Tibial nerve (tissue), 4 donors: ENCODE data around the gene SARNP. TPM values are rescaled to one million over a fixed set of nuclear protein-coding genes. Genes with fewer than 3 reads are reported as not detected.

Source experiments
- DNase-seq, 2 donors: peaks; one replicate each; pipeline ENCODE4 v3.0.0-alpha.2; 2019; ENCODE audit warnings: low spot score in 2 of 2
- H3K27ac ChIP-seq, 4 donors: fragments of 200-600 bp; sonication (generic) in 3 of 4; one replicate each; pipeline ENCODE4 v1.5.1; 2017 to 2019; ENCODE audit warnings: mild to moderate bottlenecking in 1 of 4
- H3K27me3 ChIP-seq, 2 donors: fragments of 200-600 bp; sonication (generic) in 1 of 2; one replicate each; pipeline versions ENCODE4 v1.5.1 to v1.6.0; 2017 to 2019
- H3K36me3 ChIP-seq, 3 donors: fragments of 200-600 bp; sonication (generic); one replicate each; pipeline ENCODE4 v1.5.1; 2018 to 2019
- H3K4me1 ChIP-seq, 4 donors: fragments of 200-600 bp; sonication (generic) in 3 of 4; one replicate each; pipeline ENCODE4 v1.5.1; 2017 to 2019
- H3K4me3 ChIP-seq, 4 donors: fragments of 200-600 bp; sonication (generic) in 3 of 4; one replicate each; pipeline ENCODE4 v1.5.1; 2017 to 2019; ENCODE audit warnings: mild to moderate bottlenecking in 1 of 4, moderate library complexity in 1 of 4
- H3K9me3 ChIP-seq, 4 donors: fragments of 200-600 bp; sonication (generic) in 3 of 4; one replicate each; pipeline ENCODE4 v1.5.1; 2017 to 2019
- EP300 ChIP-seq, 2 donors: sonication (generic); formaldehyde crosslinking; IDR thresholded peaks; one replicate each; pipeline ENCODE4 v1.6.1; 2017; ENCODE audit warnings: antibody characterized with exemption in 2 of 2, mild to moderate bottlenecking in 1 of 2
- POLR2A ChIP-seq, 2 donors: fragments of 450-650 bp; IDR thresholded peaks; one replicate each; pipeline ENCODE4 v1.6.1; 2017; ENCODE audit warnings: antibody characterized with exemption in 2 of 2, mild to moderate bottlenecking in 2 of 2, moderate library complexity in 2 of 2
- WGBS, 2 donors: methylation state at CpG; one replicate each; pipeline ENCODE4 v1.1.5; 2018; 5-methylcytosine and 5-hydroxymethylcytosine counted together
- total RNA-seq, 4 donors: library from RNA; depleted of rRNA; stranded (reverse); fragments of >200 nt; gene quantifications; one replicate each; pipeline ENCODE4 v1.1.0, GENCODE V29; 2016
- TF ChIP-seq, protein P1 (sequence below), 5 experiments: fragments of 200-600 bp in 3 of 5; fragments of 450-650 bp in 2 of 5; sonication (generic) in 3 of 5; IDR thresholded peaks; one replicate each; pipeline ENCODE4 v1.5.1; 2016 to 2019; ENCODE audit warnings: antibody characterized with exemption in 5 of 5, mild to moderate bottlenecking in 3 of 5, moderate library complexity in 2 of 5

The SARNP gene
- total RNA-seq, 4 donors from 2014 or later, result 33.3 to 62.8 (median 52.8) TPM

DNA sequence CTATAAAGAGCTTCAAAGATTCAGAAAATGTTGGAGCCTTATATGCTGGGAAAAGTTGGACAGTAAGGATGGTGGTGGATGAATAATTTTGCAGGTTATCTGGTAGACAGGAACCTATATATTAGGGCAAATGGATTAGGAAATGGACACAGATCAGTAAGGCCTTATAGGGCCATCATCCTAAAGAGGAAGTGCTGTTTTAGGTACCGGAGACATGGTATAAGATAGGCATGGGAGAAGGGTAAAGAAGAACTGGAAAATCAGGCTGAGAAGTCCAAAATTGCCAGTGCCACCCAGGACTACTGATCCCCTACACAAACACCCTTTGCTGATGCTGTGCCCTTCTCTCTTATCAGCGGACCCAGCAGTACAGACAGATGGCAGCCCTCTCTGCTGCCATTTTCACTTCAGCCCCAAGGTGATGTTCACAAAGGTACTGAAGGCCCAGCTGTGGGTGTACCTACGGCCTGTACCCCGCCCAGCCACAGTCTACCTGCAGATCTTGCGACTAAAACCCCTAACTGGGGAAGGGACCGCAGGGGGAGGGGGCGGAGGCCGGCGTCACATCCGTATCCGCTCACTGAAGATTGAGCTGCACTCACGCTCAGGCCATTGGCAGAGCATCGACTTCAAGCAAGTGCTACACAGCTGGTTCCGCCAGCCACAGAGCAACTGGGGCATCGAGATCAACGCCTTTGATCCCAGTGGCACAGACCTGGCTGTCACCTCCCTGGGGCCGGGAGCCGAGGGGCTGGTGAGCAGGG is 69.1 kb downstream of the SARNP start:
- TF ChIP-seq, protein P1, sequence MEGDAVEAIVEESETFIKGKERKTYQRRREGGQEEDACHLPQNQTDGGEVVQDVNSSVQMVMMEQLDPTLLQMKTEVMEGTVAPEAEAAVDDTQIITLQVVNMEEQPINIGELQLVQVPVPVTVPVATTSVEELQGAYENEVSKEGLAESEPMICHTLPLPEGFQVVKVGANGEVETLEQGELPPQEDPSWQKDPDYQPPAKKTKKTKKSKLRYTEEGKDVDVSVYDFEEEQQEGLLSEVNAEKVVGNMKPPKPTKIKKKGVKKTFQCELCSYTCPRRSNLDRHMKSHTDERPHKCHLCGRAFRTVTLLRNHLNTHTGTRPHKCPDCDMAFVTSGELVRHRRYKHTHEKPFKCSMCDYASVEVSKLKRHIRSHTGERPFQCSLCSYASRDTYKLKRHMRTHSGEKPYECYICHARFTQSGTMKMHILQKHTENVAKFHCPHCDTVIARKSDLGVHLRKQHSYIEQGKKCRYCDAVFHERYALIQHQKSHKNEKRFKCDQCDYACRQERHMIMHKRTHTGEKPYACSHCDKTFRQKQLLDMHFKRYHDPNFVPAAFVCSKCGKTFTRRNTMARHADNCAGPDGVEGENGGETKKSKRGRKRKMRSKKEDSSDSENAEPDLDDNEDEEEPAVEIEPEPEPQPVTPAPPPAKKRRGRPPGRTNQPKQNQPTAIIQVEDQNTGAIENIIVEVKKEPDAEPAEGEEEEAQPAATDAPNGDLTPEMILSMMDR (IDR thresholded peaks at IDR 0.05), result no peak
- no peak for TF ChIP-seq EP300 (IDR thresholded peaks at IDR 0.05)
- TF ChIP-seq POLR2A (IDR thresholded peaks at IDR 0.05), result no peak
- peaks cover 0 to 51% (median 2%) of the 10 kb centered on the region in 3 donors for H3K36me3 ChIP-seq
- H3K4me3 ChIP-seq, result no peak overlapping the region
- peaks cover 3 to 37% (median 19%) of the 10 kb centered on the region in 4 donors for H3K4me1 ChIP-seq
- no peaks in the 10 kb centered on the region for H3K9me3 ChIP-seq
- H3K27me3 ChIP-seq, result no peaks in the 10 kb centered on the region
- H3K27ac ChIP-seq, result no peak overlapping the region
- DNase-seq, result no peak
- WGBS, 2 donors, result 89 to 90% methylated on average over 15 to 18 of the region's 18 CpGs

GRCh38 chr12:55746913-55747231 is 70.7 kb downstream of the SARNP start:
- H3K36me3 ChIP-seq, result peaks cover 0 to 36% (median 0%) of the 10 kb centered on the region in 3 donors
- H3K4me3 ChIP-seq, result no peak overlapping the region
- H3K27me3 ChIP-seq, result no peaks in the 10 kb centered on the region
- peak overlapping the region in 1 of 4 donors; percentile 51 for H3K27ac ChIP-seq
- peaks cover 3 to 46% (median 23%) of the 10 kb centered on the region in 4 donors for H3K4me1 ChIP-seq
- DNase-seq, result no peak
- no peaks in the 10 kb centered on the region for H3K9me3 ChIP-seq
- no peak for TF ChIP-seq EP300 (IDR thresholded peaks at IDR 0.05)
- TF ChIP-seq, protein P1 (IDR thresholded peaks at IDR 0.05), result no peak

GRCh38 chr12:55746174-55746912 is 71.2 kb downstream of the SARNP start:
- Histone ChIP-seq H3K27me3 (no peaks in the 10 kb centered on the region), H3K4me3 (no peak overlapping the region), H3K9me3 (no peaks in the 10 kb centered on the region), H3K27ac (peak overlapping the region in 3 of 4 donors; percentile 51 to 91 (median 85)), H3K36me3 (peaks cover 0 to 30% (median 0%) of the 10 kb centered on the region in 3 donors), H3K4me1 (peaks cover 3 to 47% (median 23%) of the 10 kb centered on the region in 4 donors)
- no peak for DNase-seq
- WGBS, 2 donors, result 30 to 35% methylated on average over 3 of the region's 3 CpGs
- TF ChIP-seq, protein P1 (IDR thresholded peaks at IDR 0.05), result no peak
- TF ChIP-seq EP300 (IDR thresholded peaks at IDR 0.05) (no peak), POLR2A (IDR thresholded peaks at IDR 0.05) (no peak)

GRCh38 chr12:55745361-55746173 is 72.0 kb downstream of the SARNP start:
- no peak for TF ChIP-seq POLR2A (IDR thresholded peaks at IDR 0.05)
- TF ChIP-seq, protein P1 (IDR thresholded peaks at IDR 0.05), result no peak
- no peak for TF ChIP-seq EP300 (IDR thresholded peaks at IDR 0.05)
- WGBS, 2 donors, result 9 to 14% methylated on average over 13 of the region's 13 CpGs
- Histone ChIP-seq H3K9me3 (no peaks in the 10 kb centered on the region), H3K4me3 (peak overlapping the region in 2 of 4 donors; percentile 7 to 26), H3K4me1 (peaks cover 3 to 47% (median 23%) of the 10 kb centered on the region in 4 donors), H3K36me3 (peaks cover 0 to 23% (median 0%) of the 10 kb centered on the region in 3 donors), H3K27me3 (no peaks in the 10 kb centered on the region), H3K27ac (peak overlapping the region; percentile 27 to 91 (median 68))
- DNase-seq, result no peak
